ENCODE measurements around the gene ROBO1. TPM values are rescaled to one million over a fixed set of nuclear protein-coding genes. Genes with fewer than 3 reads are reported as not detected.

ROBO1 gene
- total RNA-seq, 1 donor from 2014 or later: 0.11 TPM

- intact Hi-C loops (cut with micrococcal nuclease): no loop called here
Measured at GRCh38 chr3:78991656-78992055, 776.1 kb downstream of the ROBO1 start.

DNA sequence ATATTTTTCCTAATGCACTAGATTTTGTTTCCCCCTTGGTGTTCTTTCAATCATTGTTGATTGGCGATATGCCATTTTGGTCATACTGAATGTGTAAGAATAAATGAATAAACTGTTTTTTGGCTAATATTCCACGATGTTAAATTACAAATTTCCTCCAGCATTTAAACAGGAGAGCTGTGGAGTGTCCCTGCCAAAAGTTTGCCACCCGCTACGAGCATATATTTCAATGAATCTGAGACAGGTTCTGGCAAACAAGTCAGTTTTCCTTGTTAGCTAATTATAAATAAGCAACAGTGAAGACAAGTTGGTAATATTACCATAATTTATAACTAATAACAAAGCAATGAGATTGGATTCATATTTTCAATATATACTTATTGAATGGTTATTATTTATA is 777.6 kb downstream of the ROBO1 start:
- intact Hi-C loops (cut with micrococcal nuclease): no loop called here

DNA sequence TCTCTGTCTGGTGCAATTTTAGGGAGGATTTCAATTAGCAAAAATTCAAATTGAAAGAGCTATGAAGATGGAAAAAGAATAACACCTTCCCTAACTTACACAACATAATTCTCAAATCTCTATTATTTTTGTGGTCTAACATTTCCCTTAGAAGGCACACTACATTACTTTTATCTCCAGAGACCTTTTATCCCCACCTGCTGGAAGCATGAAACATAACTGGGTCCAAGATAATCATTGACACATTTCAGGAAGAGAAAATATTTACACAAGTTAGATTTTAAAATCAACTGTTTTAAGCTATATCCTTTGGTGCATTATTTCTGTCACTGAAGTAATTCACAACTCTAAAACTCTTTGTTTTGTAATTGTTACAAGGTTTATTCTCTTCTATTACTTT is 779.5 kb downstream of the ROBO1 start:
- intact Hi-C loops (cut with micrococcal nuclease): no loop called here

GRCh38 chr3:78986416-78987101 is 781.2 kb downstream of the ROBO1 start:
- intact Hi-C loops (cut with micrococcal nuclease): no loop called here

GRCh38 chr3:78985981-78986380 is 781.8 kb downstream of the ROBO1 start:
- intact Hi-C loops (cut with micrococcal nuclease): no loop called here

DNA sequence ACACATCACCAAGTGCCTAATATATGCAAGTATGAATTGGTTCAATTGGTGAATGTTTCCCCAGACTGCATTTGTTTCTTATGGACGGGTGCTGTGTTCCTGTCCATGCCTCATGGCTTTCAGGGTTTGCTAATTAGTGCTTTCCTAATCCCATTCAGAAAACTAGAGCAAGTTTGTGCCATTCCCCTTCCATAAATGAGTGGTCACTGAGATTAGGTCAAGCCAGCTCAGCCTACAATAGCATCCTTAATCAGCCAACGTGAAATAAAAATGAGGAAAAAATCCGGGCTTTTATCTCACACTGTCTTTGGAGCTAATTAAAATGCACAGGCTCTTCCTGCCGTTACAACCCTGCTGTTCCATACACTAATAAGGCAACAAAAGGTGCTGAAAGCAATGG is 788.8 kb downstream of the ROBO1 start:
- intact Hi-C loops (cut with micrococcal nuclease): no loop called here

GRCh38 chr3:78978037-78978436 is 789.8 kb downstream of the ROBO1 start:
- intact Hi-C loops (cut with micrococcal nuclease): no loop called here

GRCh38 chr3:78977073-78977472 is 790.7 kb downstream of the ROBO1 start:
- intact Hi-C loops (cut with micrococcal nuclease): no loop called here

DNA sequence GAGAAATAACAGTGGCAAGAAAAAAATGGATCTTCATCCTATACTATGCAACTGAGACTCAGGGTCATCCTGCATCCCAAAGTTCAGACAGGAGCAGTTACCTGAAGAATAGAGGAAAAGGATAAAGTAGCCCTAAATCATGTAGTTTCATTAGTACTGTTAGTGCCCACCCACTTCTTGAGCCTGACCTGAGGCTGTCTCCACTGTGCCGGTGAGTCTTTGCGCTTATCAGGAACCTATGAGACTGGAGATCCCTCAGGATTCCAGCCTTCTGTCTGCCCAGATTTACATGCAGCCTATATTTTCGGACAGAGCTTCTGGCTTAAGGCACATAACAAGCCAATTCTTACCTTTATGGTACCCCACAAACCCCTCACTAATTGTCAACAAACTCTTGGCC is 791.6 kb downstream of the ROBO1 start:
- intact Hi-C loops (cut with micrococcal nuclease): no loop called here

- intact Hi-C loops (cut with micrococcal nuclease): no loop called here
Measured at GRCh38 chr3:78974181-78974790, 793.5 kb downstream of the ROBO1 start.

- intact Hi-C loops (cut with micrococcal nuclease): no loop called here
Measured at GRCh38 chr3:78972617-78973301, 795.0 kb downstream of the ROBO1 start.

GRCh38 chr3:78970656-78971055 is 797.1 kb downstream of the ROBO1 start:
- intact Hi-C loops (cut with micrococcal nuclease): no loop called here

DNA sequence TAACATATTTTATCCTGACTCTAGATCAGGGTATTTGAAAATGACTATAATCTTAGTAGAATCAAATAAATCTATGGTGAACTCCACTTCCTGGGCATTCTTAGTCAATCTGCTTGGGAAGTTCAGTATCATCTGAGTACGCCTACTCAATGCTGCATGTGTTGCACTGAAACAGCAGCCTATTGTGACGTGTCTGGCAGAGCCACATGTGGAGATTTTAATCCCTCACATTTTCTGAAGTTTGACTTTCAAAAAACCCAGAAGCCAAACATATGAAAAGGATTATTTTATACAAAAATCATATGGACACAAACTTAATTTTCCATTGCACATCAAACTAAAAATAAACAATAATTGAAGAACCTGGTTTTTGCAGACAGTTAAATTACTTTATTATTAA is 798.3 kb downstream of the ROBO1 start:
- intact Hi-C loops (cut with micrococcal nuclease): no loop called here

DNA sequence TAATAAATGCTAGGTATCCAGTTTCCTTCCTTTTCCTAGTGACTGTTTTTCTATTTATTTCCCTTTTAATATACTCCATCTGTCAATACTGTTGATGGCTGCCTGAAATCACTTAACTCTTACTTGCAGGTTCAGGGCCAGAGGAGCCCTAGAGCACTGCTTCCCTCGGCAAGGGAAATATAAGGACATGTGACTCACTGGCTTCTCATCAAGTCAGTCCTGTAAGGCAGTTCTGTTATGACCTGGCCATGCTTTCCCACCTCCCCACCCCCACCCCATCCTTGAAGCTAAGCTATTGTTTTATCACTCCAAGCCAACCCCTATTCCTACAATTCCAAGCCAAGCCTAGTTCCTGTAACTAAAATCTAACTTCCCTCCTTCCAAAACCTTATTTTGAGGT is 800.7 kb downstream of the ROBO1 start:
- intact Hi-C loops (cut with micrococcal nuclease): no loop called here

DNA sequence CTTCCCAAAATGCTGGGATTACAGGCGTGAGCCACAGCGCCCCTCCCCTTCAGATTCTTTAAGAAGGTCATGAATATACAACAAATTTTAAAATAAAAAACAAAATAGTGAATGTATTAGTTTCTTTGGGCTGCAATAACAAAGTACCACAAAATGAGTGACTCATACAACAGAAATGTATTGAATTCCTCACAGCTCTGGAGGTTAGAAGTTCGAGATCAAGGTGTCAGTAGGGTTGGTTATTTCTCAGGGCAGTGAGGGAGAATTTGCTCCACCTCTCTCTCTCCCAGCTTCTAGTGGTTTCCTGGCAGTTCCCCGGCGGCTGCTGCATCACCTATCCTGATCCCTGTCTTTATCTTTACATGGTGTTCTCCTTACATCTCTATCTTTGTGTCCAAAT is 804.0 kb downstream of the ROBO1 start:
- intact Hi-C loops (cut with micrococcal nuclease): no loop called here

GRCh38 chr3:78957456-78957855 is 810.3 kb downstream of the ROBO1 start:
- intact Hi-C loops (cut with micrococcal nuclease): no loop called here

GRCh38 chr3:78951342-78951945 is 816.4 kb downstream of the ROBO1 start:
- intact Hi-C loops (cut with micrococcal nuclease): no loop called here

GRCh38 chr3:78941587-78941986 is 826.2 kb downstream of the ROBO1 start:
- intact Hi-C loops (cut with micrococcal nuclease): no loop called here

DNA sequence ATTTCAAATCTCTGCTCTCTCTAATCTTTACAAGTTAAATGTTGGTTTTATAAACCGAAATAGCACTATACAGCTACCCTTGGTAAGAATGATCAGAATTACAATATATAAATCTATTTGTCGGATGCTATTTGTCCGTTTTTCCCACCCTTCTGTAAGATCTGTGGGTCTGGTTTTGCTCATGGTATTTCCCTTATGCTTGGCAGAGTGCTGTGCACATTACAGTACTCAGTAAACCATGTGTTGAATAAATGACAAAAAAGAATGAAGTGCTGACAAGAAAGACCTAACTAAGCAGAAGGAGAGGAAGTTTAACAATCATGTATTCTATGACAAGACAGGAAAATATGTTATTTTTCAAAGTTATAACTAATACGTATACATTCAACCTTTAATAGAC is 827.2 kb downstream of the ROBO1 start:
- intact Hi-C loops (cut with micrococcal nuclease): no loop called here

- intact Hi-C loops (cut with micrococcal nuclease): no loop called here
Measured at GRCh38 chr3:78940128-78940527, 827.7 kb downstream of the ROBO1 start.

- intact Hi-C loops (cut with micrococcal nuclease): no loop called here
Measured at GRCh38 chr3:78937475-78937874, 830.3 kb downstream of the ROBO1 start.

DNA sequence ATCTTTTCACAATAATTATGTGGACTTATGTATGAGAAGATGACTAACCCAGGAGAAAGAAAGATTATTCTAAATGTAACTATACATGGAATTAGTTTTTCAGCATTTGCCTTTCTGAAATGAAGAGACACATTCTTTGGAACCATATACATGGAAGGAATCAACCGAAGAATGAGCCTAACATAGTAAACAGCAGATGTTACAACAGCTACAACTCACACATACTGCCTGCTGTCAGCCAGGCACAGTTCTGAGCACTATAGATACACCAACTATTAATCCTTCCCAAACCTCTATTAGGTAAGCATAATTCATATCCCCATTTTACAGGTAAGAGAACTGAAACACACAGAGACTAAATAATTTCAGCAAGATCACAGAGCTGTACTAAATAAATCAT is 840.0 kb downstream of the ROBO1 start:
- intact Hi-C loops (cut with micrococcal nuclease): no loop called here

All from T-helper 2 cell treated with Interferon-gamma antibody and Interleukin-4, amounts not matched to agents 100 ng/mL and 5 ng/mL, for 36 hours (primary cell).